ENCODE measurements around the gene CASQ1.

The CASQ1 gene

DNA sequence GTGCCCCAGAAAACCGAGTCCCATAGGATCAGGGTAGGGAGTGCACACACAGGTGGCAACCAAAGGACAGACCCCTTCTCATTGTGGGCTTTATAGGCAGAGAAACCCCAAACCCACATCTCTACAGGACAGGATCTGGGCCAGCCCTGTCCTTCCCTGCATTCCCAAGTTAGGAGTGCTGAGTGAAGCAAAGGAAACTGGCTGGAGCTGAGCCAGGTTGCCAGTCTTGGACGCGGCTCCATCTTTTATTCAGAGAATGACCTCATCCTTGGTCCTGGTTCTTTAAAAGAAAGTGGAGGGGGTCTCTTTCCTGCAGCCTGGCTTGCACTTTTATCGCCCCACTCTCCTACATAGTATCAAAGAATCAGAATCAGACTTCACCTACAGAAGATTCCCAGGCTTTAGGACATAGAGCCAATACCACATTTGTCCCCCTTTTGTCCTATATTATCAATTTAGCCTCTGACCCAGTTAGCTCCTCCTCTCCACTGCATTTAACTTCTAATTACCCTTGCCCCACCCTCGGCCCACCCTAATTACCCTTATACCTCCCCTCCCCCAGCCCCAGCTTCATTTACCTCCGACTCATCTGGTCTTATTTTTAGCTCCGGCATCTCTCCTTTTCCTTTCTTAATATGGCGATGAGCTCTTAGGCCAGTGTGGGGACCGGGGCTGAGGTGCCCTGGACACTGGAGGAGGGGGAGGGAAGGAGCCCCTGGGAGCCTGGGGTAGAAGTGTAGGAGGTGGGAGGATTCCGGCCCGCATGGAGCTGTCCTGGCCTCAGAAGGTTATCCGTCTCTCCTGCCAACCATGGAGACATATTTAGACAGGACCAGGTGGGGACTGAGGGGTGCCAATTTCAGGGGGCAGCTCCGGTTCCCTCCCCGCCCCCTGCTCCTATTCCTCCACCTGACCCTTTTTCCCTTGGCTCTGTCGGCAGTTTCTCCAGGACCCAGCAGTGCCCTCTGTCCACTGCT is at the start of gene CASQ1:
CASQ1 (plus strand) TSS at position 927 of the 977 bp plus-strand sequence. CDS start 177 bp downstream, outside the sequence.
- DNase-seq (ENCODE audit: low read depth): no peak
- no peak within 1 kb of the TSS for H3K4me3 ChIP-seq (ENCODE audit: low read depth, low read length)

DNA sequence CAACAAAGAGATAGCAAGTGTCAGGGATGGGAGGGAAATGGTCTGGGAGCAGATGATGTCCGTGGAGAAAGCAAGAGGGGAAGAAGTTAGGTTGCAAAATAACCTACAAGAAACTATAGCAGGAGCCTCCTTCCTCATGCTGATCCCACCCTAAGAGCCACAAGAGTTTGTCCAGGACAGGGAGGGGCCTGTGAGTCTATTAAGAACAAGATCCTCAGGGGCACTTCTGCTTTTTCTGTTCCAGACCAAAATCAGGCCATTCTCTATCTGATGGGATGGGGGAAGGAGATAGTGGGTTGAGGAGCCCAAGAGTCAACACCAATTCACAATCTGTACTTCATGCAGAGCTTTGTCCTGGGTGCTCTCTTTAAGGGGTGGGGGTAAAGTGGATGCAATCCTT is 46.7 kb upstream of the CASQ1 start:
- no peak overlapping the region for H3K4me3 ChIP-seq (ENCODE audit: low read depth, low read length)
- DNase-seq (ENCODE audit: low read depth): no peak

DNA sequence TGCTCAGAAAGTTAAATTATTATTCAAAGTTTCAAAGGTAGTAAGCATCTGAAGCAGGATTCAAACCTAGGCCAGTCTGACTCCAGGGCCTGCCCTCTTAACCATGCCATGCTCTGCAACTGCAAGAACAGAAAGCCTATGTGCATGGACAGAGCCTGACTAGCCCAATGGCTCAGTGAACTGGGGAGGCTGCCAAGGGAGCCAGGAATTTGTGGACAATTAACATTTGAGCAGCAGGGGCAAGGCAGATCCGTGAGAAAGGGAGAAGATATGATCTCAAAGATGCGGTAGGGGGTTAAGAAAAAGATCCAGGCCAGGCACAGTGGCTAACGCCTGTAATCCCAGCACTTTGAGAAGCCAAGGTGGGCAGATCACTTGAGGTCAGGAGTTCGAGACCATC is 45.5 kb upstream of the CASQ1 start:
- DNase-seq (ENCODE audit: low read depth): no peak
- H3K4me3 ChIP-seq (ENCODE audit: low read depth, low read length): no peak overlapping the region

DNA sequence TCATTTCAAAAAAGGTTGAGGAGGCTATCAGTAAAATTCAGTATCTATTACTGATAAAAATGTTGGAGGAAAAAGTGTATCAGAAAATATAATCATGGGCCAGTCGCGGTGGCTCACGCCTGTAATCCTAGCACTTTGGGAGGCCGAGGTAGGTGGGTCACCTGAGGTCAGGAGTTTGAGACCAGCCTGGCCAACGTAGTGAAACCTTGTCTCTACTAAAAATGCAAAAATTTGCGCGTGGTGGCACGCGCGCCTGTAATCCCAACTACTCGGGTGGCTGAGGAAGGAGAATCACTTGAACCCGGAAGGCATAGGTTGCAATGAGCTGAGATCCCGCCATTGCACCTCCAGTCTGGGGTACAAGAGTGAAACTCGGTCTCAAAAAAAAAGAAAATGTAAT is 44.3 kb upstream of the CASQ1 start:
- H3K4me3 ChIP-seq (ENCODE audit: low read depth, low read length): no peak overlapping the region
- DNase-seq (ENCODE audit: low read depth): no peak

DNA sequence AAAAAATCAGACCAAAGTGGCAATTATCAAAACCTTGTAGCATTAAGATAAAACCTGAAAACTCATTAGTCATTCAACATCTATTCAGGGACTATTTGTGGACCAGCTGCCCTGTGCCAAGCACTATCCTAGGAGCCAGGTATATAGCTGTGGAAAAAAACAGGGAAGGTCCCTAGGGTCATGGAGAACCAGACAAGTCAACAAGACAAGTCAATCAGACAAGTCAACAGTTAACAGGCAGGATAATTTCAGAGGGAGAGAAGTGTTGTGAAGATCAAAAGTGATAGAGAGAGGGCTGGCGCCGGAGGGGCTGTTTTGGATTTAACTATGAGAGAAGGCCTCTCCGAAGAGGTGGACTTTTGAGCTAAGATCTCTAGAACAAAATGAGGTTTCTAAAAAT is 42.3 kb upstream of the CASQ1 start:
- H3K4me3 ChIP-seq (ENCODE audit: low read depth, low read length): no peak overlapping the region
- no peak for DNase-seq (ENCODE audit: low read depth)

DNA sequence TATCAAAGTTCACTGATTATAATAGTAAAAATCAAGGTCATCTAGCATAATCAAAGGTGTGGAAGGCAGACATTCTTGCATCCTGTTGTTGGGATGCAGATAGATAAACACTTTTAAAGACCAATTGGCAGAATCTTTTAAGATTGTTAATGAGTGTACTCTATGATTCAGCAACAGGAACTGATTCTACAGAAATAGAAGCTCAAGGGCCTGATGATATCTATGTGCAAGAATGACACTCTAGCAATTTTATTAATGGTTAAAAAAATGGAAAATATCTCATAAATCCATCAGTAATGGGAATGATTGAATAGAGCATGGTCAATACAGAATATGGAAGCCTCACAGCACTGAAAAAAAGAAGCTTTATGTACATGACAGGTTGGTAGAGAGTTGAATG is 41.1 kb upstream of the CASQ1 start:
- no peak for DNase-seq (ENCODE audit: low read depth)
- H3K4me3 ChIP-seq (ENCODE audit: low read depth, low read length): no peak overlapping the region

DNA sequence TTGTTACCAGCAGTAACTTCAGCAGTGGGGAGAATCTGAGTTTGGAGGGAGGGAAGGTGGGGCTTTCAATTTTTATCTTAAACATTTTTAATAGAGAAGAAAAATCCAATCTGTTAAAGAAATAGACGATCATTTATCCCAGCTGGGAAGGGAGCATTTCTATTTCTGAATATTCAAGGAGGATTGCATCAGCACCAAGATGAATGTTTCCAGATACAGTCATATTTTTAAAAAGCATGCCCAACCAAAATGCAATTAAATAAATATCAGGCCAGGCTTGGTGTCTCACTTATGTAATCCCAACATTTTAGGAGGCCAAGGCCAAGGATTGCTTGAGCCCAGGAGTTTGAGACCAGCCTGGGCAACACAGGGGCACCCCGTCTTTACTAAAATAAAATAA is 40.7 kb upstream of the CASQ1 start:
- H3K4me3 ChIP-seq (ENCODE audit: low read depth, low read length): no peak overlapping the region
- no peak for DNase-seq (ENCODE audit: low read depth)

DNA sequence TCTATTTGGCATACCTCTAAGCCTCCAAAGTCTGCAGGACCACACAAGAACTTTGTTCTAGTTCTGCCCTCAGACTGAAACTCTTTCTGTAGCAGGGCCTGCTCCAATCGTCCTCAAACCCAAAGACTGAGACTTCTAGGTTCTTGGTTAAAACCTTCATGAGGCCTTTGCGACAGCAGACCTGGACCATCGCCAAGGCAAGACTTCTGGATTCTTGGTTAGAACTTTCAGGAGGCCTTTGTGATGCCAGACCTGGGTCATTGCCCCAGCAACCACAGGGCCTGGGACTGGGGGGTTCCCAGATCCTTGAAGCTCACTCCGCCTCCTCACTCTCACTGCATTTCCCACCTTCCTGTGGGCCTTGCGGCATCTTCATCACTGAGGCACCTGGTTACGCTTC is 39.1 kb upstream of the CASQ1 start, which contains the start of gene ATP1A4:
ATP1A4 (plus strand) TSS at position 301 of the 400 bp plus-strand sequence. CDS start 438 bp downstream, outside the sequence.
- no peak for DNase-seq (ENCODE audit: low read depth)
- H3K4me3 ChIP-seq (ENCODE audit: low read depth, low read length): no peak within 1 kb of the TSS

DNA sequence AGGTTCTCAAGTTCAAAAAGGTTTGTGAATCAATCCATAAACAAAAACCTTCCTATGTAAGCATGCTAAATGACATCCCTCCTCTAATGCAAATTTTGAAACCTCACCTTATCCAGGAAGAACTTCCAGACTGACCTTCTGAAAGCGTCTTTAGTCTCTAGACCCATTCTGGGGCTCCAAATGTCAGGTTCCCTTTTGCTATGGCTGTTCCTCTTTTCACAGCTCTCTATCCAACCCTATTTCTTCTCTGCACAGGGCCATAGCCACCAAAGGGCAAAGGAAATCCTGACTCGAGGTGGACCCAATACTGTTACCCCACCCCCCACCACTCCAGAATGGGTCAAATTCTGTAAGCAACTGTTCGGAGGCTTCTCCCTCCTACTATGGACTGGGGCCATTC is 35.6 kb upstream of the CASQ1 start:
- no peak for DNase-seq (ENCODE audit: low read depth)

DNA sequence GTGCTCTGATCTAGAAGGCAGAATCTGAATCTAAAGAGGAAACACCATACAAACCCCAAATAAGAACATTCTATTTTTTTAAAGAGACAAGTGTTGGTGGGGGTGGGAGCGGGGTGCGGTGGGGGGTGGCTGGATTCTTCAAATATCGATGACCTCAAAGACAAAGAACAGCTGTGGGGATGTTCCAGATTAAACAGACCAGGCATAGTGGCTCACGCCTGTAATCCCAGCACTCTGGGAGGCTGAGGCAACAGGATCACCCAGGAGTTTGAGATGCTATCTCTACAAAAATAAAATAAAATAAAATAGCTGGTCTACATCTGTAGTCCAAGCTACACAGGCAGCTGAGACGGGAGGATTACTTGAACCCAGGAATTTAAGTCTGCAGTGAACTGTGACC is 34.0 kb upstream of the CASQ1 start:
- H3K4me3 ChIP-seq (ENCODE audit: low read depth, low read length): no peak overlapping the region

More for the DNA sequence above, 35.6 kb upstream of the CASQ1 start:
- H3K4me3 ChIP-seq (ENCODE audit: low read depth, low read length): no peak overlapping the region

DNA sequence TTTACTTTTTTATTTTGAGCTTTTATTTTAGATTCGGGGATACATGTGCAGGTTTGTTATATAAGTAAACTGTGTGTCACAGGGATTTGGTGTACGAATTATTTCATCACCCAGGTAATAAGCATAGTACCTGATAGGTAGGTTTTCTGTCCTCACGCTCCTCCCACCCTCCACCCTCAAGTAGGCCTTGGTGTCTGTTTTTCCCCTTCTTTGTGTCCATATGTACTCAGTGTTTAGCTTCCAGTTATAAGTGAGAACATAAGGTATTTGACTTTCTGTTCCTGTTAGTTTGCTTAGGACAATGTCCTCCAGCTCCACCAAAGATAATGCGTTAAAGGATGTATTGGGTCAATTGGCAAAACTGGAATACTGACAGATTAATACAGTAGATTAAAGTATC is 33.2 kb upstream of the CASQ1 start:
- H3K4me3 ChIP-seq (ENCODE audit: low read depth, low read length): no peak overlapping the region
- no peak for DNase-seq (ENCODE audit: low read depth)

More for the DNA sequence above, 34.0 kb upstream of the CASQ1 start:
- DNase-seq (ENCODE audit: low read depth): no peak

DNA sequence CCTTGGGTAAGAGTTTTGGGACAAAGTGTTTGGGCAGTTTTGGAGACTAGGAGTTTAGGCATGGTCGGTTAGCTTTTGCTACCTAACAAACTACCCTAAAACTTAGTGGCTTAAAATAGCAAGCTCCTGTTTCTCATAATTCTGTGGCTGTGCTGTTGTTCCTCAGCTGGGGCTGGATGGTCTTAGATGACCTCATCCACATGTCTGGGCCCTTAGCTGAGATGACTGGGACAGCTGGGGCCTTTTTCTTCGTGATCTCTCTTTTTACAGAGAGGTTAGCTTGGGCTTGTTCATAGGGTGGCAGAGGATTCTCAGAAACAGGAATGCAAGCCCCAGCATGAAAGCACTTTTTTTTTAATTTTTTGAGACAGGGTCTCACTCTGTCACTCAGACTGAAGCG is 32.3 kb upstream of the CASQ1 start:
- no peak for DNase-seq (ENCODE audit: low read depth)
- no peak overlapping the region for H3K4me3 ChIP-seq (ENCODE audit: low read depth, low read length)

DNA sequence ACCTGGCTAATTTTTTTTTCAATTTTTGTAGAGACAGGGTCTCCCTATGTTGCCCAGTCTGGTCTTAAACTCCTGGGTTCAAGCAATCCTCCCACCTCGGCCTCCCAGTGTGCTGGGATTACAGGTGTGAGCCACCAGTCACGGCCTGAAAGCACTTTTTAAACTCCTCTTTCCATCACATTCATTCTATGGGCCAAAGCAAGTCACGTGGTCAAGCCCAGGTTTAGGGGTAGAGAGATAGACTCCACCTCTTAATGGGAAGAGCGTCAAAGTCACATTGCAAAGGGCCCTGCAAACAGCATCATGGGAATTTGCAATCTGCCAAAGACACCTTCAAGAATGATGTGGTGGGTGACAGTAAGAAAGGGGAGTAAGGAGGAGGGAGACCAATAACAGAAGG is 31.8 kb upstream of the CASQ1 start:
- DNase-seq (ENCODE audit: low read depth): no peak
- no peak overlapping the region for H3K4me3 ChIP-seq (ENCODE audit: low read depth, low read length)

DNA sequence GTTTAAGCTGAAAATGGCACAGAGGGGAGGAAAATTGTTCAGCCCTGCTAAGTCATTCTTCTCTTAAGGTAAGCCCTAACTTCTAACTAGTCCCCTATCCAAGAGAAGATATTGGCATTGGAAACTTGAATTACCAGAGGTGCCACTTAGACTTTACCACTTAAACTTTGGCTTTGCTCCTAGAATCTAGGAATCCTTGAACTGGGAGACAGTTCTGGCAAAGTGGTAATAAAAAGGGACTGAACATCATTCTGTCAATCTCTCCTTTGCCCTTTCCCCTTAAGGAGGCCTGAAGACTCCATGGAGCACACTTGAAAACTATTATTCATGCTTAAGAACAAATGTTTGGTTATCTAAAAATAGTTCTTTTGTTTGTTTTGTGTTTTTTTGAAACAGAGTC is 30.5 kb upstream of the CASQ1 start:
- DNase-seq (ENCODE audit: low read depth): no peak
- H3K4me3 ChIP-seq (ENCODE audit: low read depth, low read length): no peak overlapping the region

DNA sequence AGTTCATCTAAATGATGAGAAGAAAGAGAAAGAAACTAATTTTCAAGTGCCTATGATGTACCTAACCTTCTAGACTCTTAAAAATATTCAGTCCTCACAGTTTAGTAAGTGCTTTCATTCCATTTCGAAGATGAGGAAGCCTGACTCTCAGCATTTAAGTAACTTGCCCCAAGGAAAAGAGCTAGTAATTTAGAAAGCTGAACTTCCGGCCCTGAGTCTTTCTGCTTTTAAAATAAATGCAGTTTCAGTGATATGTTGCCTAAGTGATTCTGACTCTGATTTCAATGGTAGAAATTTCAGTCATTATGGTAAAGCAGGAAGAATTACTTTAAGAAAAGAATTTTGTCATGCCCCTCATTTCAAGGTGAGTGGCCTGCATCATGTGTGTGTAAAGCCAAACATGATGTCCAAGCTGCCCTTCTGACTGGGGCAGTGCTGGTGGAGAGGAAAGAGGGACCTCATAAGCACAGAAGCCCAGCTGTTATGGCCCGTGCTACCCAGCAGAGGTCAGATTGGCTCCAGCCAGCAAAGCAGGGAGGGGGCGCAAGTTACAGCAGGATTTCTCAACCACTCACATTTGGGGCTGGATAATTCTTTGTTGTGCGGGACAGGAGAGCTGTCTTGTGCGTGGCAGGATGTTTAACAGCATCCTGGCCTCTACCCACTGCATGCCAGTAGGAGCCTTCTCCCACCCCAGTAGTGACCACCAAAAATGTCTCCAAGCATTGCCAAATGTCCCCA is 28.2 kb upstream of the CASQ1 start:
- no peak for DNase-seq (ENCODE audit: low read depth)
- no peak overlapping the region for H3K4me3 ChIP-seq (ENCODE audit: low read depth, low read length)

DNA sequence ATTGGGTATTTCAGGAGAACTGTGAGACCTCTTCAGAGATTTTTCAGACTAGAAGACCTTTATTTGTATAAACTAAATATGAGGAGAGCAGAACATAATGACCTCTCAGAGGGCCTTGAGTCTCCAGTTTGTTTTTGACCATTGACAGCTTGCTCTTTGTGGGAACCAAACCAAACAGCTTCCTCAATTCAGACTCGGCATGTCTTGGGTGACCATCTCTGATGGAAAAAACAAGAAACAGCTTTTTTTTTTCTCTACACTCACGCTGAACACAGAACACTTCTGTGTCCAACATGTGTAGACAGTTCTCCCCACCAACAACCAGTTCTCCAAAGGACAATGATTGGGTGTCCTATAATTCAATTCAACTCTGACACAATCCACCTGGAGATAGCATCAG is 27.4 kb upstream of the CASQ1 start:
- H3K4me3 ChIP-seq (ENCODE audit: low read depth, low read length): no peak overlapping the region
- no peak for DNase-seq (ENCODE audit: low read depth)

DNA sequence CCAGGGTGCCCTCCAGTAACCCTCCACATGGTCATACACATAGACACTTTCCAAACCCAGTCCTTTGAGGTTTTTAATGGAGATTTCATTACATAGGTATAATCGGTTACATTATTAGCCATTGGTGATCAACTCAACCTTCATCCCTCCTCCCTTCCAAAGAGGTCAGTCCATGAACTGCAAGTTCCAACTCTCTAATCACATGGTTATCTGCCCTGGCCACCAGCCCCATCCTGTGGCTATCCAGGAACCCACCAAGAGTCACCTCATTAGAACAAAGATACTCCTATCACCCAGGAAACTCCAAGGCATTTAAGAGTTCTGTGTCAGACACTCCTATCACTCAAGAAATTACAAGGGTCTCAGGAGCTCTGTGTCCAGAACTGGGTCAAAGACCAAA is 26.8 kb upstream of the CASQ1 start:
- no peak overlapping the region for H3K4me3 ChIP-seq (ENCODE audit: low read depth, low read length)
- no peak for DNase-seq (ENCODE audit: low read depth)

DNA sequence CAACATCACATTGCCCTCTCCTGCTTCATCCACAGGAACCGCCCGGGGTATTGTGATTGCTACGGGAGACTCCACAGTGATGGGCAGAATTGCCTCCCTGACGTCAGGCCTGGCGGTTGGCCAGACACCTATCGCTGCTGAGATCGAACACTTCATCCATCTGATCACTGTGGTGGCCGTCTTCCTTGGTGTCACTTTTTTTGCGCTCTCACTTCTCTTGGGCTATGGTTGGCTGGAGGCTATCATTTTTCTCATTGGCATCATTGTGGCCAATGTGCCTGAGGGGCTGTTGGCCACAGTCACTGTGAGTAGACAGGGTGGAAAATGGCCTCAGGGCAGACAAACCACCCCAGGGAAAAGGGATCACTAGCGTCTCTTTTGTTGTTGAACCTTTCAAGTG is 26.3 kb upstream of the CASQ1 start:
- DNase-seq (ENCODE audit: low read depth): no peak
- no peak overlapping the region for H3K4me3 ChIP-seq (ENCODE audit: low read depth, low read length)

DNA sequence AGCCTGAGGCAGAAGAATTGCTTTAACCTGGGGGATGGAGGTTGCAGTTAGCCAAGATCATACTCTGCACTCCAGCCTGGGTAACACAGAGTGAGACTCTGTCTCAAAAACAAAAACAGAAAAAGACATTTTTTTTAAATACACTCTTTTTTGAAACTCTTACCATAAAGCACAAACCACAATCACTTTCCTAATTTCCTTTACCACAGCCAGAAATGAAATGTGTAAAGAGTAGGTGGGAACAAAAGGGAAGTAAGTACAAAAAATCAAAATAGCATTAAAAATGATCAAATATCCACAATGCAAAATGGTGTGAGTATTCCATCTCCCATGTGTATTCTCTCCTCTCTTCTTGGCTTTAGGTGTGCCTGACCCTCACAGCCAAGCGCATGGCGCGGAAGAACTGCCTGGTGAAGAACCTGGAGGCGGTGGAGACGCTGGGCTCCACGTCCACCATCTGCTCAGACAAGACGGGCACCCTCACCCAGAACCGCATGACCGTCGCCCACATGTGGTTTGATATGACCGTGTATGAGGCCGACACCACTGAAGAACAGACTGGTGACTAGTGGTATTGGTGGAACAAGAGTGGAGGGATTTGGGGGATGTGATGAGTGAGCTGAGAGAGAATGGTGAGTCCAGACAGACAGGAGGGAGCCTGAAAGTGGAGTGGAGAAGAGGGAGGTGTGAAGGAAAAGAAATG is 24.1 kb upstream of the CASQ1 start:
- DNase-seq (ENCODE audit: low read depth): no peak
- no peak overlapping the region for H3K4me3 ChIP-seq (ENCODE audit: low read depth, low read length)

DNA sequence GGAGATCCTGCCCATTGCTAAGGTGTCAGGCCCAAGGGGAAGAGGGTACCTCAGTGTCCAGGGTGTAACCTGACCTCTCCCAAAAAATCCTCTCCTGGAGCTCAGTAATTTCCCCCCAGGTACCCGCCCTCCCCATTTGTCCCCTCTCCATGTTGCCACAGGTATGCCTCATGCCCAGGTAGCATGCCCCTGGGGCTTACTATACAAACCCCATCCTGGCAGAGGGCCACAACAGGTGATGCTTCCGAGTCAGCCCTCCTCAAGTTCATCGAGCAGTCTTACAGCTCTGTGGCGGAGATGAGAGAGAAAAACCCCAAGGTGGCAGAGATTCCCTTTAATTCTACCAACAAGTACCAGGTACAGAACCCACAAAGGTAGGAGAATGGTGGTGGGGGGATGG is 23.3 kb upstream of the CASQ1 start:
- no peak for DNase-seq (ENCODE audit: low read depth)

More for the DNA sequence above, 23.3 kb upstream of the CASQ1 start:
- no peak overlapping the region for H3K4me3 ChIP-seq (ENCODE audit: low read depth, low read length)

All from skeletal muscle cell (primary cell).